ENCODE measurements around the gene KCNC1.

Gene KCNC1

GRCh38 chr11:17753641-17754040 lies 19.1 kb downstream of the KCNC1 start:
- no peak overlapping the region for H3K27ac ChIP-seq
- no peak for TF ChIP-seq CTCF (IDR thresholded peaks at IDR 0.05)
- DNase-seq (ENCODE audit: low spot score): no peak

GRCh38 chr11:17755891-17756290 lies 21.3 kb downstream of the KCNC1 start:
- H3K4me3 ChIP-seq: no peak overlapping the region
- DNase-seq (ENCODE audit: low spot score): no peak
- TF ChIP-seq CTCF (IDR thresholded peaks at IDR 0.05): no peak
- H3K27ac ChIP-seq: no peak overlapping the region

More at GRCh38 chr11:17753641-17754040, 19.1 kb downstream of the KCNC1 start:
- H3K4me3 ChIP-seq: no peak overlapping the region

DNA sequence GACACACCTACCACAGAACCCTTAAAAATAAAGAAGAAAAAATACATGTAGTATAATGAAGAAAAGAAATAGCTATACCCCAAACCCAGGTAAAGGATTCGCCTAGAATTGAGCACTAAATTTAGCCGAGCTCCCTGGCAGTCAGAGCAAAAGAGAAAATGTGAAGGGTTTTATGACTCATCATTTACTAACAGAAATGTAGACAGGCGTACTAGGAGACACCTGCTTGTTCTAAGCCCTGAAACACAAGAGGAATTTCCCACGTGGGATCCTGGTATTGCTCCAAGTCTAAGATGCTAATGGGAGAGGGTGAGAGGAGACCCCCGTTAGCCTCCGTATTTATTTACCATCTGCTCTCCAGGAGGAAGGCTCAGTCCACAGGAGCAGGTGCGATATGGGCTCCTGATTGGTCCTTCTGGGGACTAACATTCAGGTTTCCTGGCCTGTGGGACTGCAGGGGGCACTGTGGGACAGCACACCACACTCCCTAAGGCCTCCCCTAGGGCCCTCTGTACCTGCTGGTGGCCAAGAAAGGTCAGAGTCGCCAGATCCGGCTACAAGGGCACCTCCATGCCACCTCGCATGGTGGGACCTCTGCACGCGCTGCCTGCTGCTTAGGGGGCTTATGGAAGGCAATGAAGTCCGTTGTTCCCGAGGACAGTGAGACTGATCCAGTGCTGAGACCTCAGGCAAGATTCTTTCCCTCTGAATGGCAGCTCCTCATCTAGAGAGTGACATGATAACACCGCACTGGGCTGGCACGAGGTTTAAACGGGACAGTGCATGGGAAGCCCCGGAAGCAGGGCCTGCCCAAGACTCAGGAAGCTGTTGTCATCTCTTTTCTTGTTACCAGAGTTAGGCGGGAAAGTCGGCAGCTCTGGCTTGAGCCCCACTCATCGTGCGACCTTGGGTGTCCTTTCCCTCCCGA lies 25.8 kb downstream of the KCNC1 start:
- Histone ChIP-seq H3K4me3 (no peak overlapping the region), H3K27ac (no peak overlapping the region)
- no peak for DNase-seq (ENCODE audit: low spot score)
- TF ChIP-seq CTCF (IDR thresholded peaks at IDR 0.05): no peak

GRCh38 chr11:17762309-17762974 lies 27.9 kb downstream of the KCNC1 start:
- Histone ChIP-seq H3K27ac (no peak overlapping the region), H3K4me3 (no peak overlapping the region)
- TF ChIP-seq CTCF (IDR thresholded peaks at IDR 0.05): no peak
- DNase-seq (ENCODE audit: low spot score): no peak

GRCh38 chr11:17763244-17763643 lies 28.7 kb downstream of the KCNC1 start:
- Histone ChIP-seq H3K4me3 (no peak overlapping the region), H3K27ac (no peak overlapping the region)
- no peak for TF ChIP-seq CTCF (IDR thresholded peaks at IDR 0.05)
- DNase-seq (ENCODE audit: low spot score): no peak

DNA sequence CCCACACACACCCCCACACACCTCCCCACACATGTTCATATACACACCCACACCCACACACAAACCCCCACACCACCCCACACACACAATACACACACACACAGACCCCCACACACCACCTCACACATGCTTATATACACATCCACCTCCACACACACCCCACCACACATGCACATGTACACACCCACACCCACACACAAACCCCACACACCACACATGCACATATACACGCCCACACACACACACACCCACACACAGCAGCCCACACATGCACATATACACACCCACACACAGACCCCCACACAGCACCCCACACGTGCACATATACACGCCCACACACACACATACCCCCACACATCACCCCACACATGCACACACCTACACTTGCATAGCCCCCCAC lies 29.1 kb downstream of the KCNC1 start:
- Histone ChIP-seq H3K27ac (no peak overlapping the region), H3K4me3 (no peak overlapping the region)
- DNase-seq (ENCODE audit: low spot score): no peak
- no peak for TF ChIP-seq CTCF (IDR thresholded peaks at IDR 0.05)
